Neuronal stem cell (in vitro differentiated cells): Measurements from ENCODE around the gene IPO13.

ENCODE experiments used
- DNase-seq: peaks from one replicate; pipeline ENCODE4 v3.0.0-alpha.2; 2013; ENCODE audit warnings: low spot score
- H2AFZ ChIP-seq: one replicate; pipeline ENCODE4 v1.6.1; 2013; ENCODE audit warnings: mild to moderate bottlenecking, low read length, inconsistent platforms
- H2AK5ac ChIP-seq: 2 replicates; pipeline ENCODE4 v1.6.1; 2013; ENCODE audit warnings: low read depth, mild to moderate bottlenecking, inconsistent platforms, low read length, moderate library complexity, mixed read lengths
- H2BK120ac ChIP-seq: 2 replicates; pipeline ENCODE4 v1.6.1; 2013; ENCODE audit warnings: low read depth, mild to moderate bottlenecking, inconsistent platforms, low read length, moderate library complexity, mixed read lengths
- H2BK12ac ChIP-seq: one replicate; pipeline ENCODE4 v1.6.1; 2013; ENCODE audit warnings: low read length, inconsistent platforms
- H2BK15ac ChIP-seq: 2 replicates; pipeline ENCODE4 v1.6.1; 2013; ENCODE audit warnings: mild to moderate bottlenecking, low read length, inconsistent platforms, mixed read lengths
- H2BK5ac ChIP-seq: one replicate; pipeline ENCODE4 v1.6.1; 2013; ENCODE audit warnings: inconsistent platforms, mild to moderate bottlenecking, low read length, moderate library complexity
- H3K14ac ChIP-seq: one replicate; pipeline ENCODE4 v1.6.1; 2013; ENCODE audit warnings: low read length, inconsistent platforms
- H3K18ac ChIP-seq: 2 replicates; pipeline ENCODE4 v1.6.1; 2013; ENCODE audit warnings: low read length, inconsistent platforms
- H3K23ac ChIP-seq: 2 replicates; pipeline ENCODE4 v1.6.1; 2013; ENCODE audit warnings: low read depth, mild to moderate bottlenecking, mixed read lengths, low read length, inconsistent platforms; ENCODE audit not compliant: poor library complexity
- H3K27ac ChIP-seq: replicated peaks from 3 replicates; pipeline ENCODE4 v1.5.1; 2013; ENCODE audit warnings: low read length, inconsistent platforms
- H3K27me3 ChIP-seq, 3 experiments: 2 replicates each; pipeline ENCODE4 v1.6.1; 2013; ENCODE audit warnings: low read length in 3 of 3, mild to moderate bottlenecking in 2 of 3, inconsistent platforms in 1 of 3, low read depth in 1 of 3, mixed read lengths in 1 of 3, moderate library complexity in 1 of 3; ENCODE audit not compliant: control insufficient read depth in 3 of 3, insufficient read depth in 3 of 3
- H3K36me3 ChIP-seq, 2 donors: replicated peaks in 1 of 2; 2 replicates each; pipeline ENCODE4 v1.6.1; 2013; ENCODE audit warnings: low read length in 2 of 2; ENCODE audit not compliant: control insufficient read depth in 2 of 2, insufficient read depth in 2 of 2
- H3K4ac ChIP-seq: 2 replicates; pipeline ENCODE4 v1.6.1; 2013; ENCODE audit warnings: inconsistent platforms, mild to moderate bottlenecking, low read length, moderate library complexity
- H3K4me1 ChIP-seq, 2 donors: 1 replicate in 1 of 2; 2 replicates in 1 of 2; pipeline ENCODE4 v1.6.1; 2013; ENCODE audit warnings: low read length in 2 of 2, low read depth in 1 of 2; ENCODE audit not compliant: control insufficient read depth in 2 of 2, insufficient read depth in 1 of 2
- H3K4me2 ChIP-seq: one replicate; pipeline ENCODE4 v1.6.1; 2013; ENCODE audit warnings: mild to moderate bottlenecking, low read length, inconsistent platforms; ENCODE audit not compliant: insufficient read depth, poor library complexity, severe bottlenecking
- H3K4me3 ChIP-seq, 2 donors: 2 replicates each; pipeline ENCODE4 v1.5.1; 2013; ENCODE audit warnings: low read length in 2 of 2, mild to moderate bottlenecking in 2 of 2, inconsistent platforms in 1 of 2, moderate library complexity in 1 of 2
- H3K79me1 ChIP-seq: one replicate; pipeline ENCODE4 v1.6.1; 2013; ENCODE audit warnings: low read depth, mild to moderate bottlenecking, inconsistent platforms, low read length, moderate library complexity
- H3K9ac ChIP-seq: one replicate; pipeline ENCODE4 v1.6.1; 2013; ENCODE audit warnings: mild to moderate bottlenecking, low read depth, low read length, inconsistent platforms; ENCODE audit not compliant: poor library complexity
- H3K9me3 ChIP-seq, 2 donors: replicated peaks in 1 of 2; 2 replicates each; pipeline versions ENCODE3 to v1.6.1; 2013; ENCODE audit warnings: low read length in 2 of 2, mild to moderate bottlenecking in 2 of 2, inconsistent platforms in 1 of 2, low read depth in 1 of 2, mixed read lengths in 1 of 2, moderate library complexity in 1 of 2; ENCODE audit not compliant: control insufficient read depth in 2 of 2, insufficient read depth in 1 of 2
- H4K8ac ChIP-seq: one replicate; pipeline ENCODE4 v1.6.1; 2013; ENCODE audit warnings: low read depth, mild to moderate bottlenecking, inconsistent platforms, low read length, moderate library complexity
- H4K91ac ChIP-seq: one replicate; pipeline ENCODE4 v1.6.1; 2013; ENCODE audit warnings: low read length, low read depth, mild to moderate bottlenecking, inconsistent platforms; ENCODE audit not compliant: poor library complexity
- WGBS, 2 donors: extraction: QIAGEN DNeasy Blood & Tissue Kit; methylation state at CpG; one replicate each; pipeline ENCODE4 v1.1.7; 2013; ENCODE audit warnings: missing lambda C conversion rate in 2 of 2, mixed read lengths in 1 of 2; ENCODE audit not compliant: insufficient read length in 2 of 2, insufficient replicate concordance in 1 of 2; ENCODE audit errors: extremely low coverage in 2 of 2; 5-methylcytosine and 5-hydroxymethylcytosine counted together

The IPO13 gene

GRCh38 chr1:43985984-43986595 is 39.3 kb downstream of the IPO13 start:
- Histone ChIP-seq H2BK120ac (no peak overlapping the region), H3K27ac (no peak overlapping the region), H2BK12ac (no peak overlapping the region), H4K8ac (no peak overlapping the region), H3K9ac (no peak overlapping the region), H3K18ac (no peak overlapping the region), H2AK5ac (no peak overlapping the region), H3K36me3 (peaks cover 29 to 72% of the 10 kb centered on the region in 2 donors), H3K9me3 (no peaks in the 10 kb centered on the region), H3K4ac (no peak overlapping the region), H3K14ac (no peak overlapping the region), H2AFZ (no peak overlapping the region), H2BK15ac (no peak overlapping the region), H3K4me1 (peaks cover 1 to 4% of the 10 kb centered on the region in 2 donors), H3K79me1 (peaks cover 13% of the 10 kb centered on the region), H3K27me3 (no peaks in the 10 kb centered on the region), H3K23ac (no peak overlapping the region), H3K4me3 (no peak overlapping the region), H3K4me2 (no peak overlapping the region), H2BK5ac (no peak overlapping the region), H4K91ac (no peak overlapping the region)
- WGBS, 2 donors, result no CpG with 5 or more reads among the region's 4 CpGs
- no peak for DNase-seq

DNA sequence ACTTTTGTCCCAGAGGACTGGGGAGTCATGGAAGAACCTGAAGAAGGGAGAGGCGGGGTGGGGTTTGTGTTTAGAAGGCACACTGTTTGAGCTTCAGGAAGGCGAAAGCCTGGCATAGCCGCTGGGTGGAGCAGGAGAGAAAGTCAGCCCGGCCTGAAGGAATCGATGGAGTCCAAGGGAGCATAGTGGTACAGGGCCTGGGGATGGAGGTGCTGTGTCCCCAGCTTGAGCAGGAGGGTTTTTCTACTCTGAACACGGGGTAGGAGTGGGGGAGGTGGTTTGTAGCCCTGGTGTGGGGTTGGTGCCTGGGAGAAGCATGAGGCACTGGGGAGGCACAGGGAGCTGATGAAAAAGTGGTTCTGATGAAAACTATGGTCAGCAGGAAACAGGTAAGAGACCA is 40.0 kb downstream of the IPO13 start:
- H4K91ac ChIP-seq, result no peak overlapping the region
- H3K18ac ChIP-seq, result no peak overlapping the region
- no peak overlapping the region for H3K4ac ChIP-seq
- no peak overlapping the region for H4K8ac ChIP-seq
- peaks cover 7% of the 10 kb centered on the region for H3K79me1 ChIP-seq
- H2BK12ac ChIP-seq, result no peak overlapping the region
- H3K4me1 ChIP-seq, result peaks cover 2 to 5% of the 10 kb centered on the region in 2 donors
- H2AFZ ChIP-seq, result no peak overlapping the region
- H3K36me3 ChIP-seq, result peaks cover 25 to 65% of the 10 kb centered on the region in 2 donors
- H3K9ac ChIP-seq, result no peak overlapping the region
- no peaks in the 10 kb centered on the region for H3K27me3 ChIP-seq
- no peak for DNase-seq
- no peaks in the 10 kb centered on the region for H3K9me3 ChIP-seq
- H2BK120ac ChIP-seq, result no peak overlapping the region
- H2AK5ac ChIP-seq, result no peak overlapping the region
- H3K14ac ChIP-seq, result no peak overlapping the region
- H3K27ac ChIP-seq, result no peak overlapping the region
- H3K4me2 ChIP-seq, result no peak overlapping the region
- H2BK15ac ChIP-seq, result no peak overlapping the region
- H3K23ac ChIP-seq, result no peak overlapping the region
- no peak overlapping the region for H2BK5ac ChIP-seq
- WGBS, 2 donors, result no CpG with 5 or more reads among the region's 6 CpGs
- H3K4me3 ChIP-seq, result no peak overlapping the region

GRCh38 chr1:43987159-43987902 is 40.6 kb downstream of the IPO13 start:
- H3K9me3 ChIP-seq, result no peaks in the 10 kb centered on the region
- no peak overlapping the region for H4K91ac ChIP-seq
- no peak overlapping the region for H3K9ac ChIP-seq
- peaks cover 22 to 59% of the 10 kb centered on the region in 2 donors for H3K36me3 ChIP-seq
- H3K27me3 ChIP-seq, result no peaks in the 10 kb centered on the region
- no peak overlapping the region for H2BK12ac ChIP-seq
- no peak overlapping the region for H3K23ac ChIP-seq
- no peak overlapping the region for H3K4me2 ChIP-seq
- no peak overlapping the region for H3K14ac ChIP-seq
- no peak overlapping the region for H3K27ac ChIP-seq
- H3K18ac ChIP-seq, result no peak overlapping the region
- no peak overlapping the region for H3K4ac ChIP-seq
- H2BK15ac ChIP-seq, result no peak overlapping the region
- H3K79me1 ChIP-seq, result peaks cover 4% of the 10 kb centered on the region
- DNase-seq, result no peak
- H3K4me1 ChIP-seq, result peaks cover 2 to 7% of the 10 kb centered on the region in 2 donors
- H2AFZ ChIP-seq, result no peak overlapping the region
- WGBS, 2 donors, result no CpG with 5 or more reads among the region's 6 CpGs
- H2BK120ac ChIP-seq, result no peak overlapping the region
- H4K8ac ChIP-seq, result peak overlapping the region; percentile 88
- no peak overlapping the region for H2BK5ac ChIP-seq
- H2AK5ac ChIP-seq, result no peak overlapping the region
- H3K4me3 ChIP-seq, result no peak overlapping the region
